K562 (cell line): Measurements from ENCODE around the gene BBC3.

ENCODE experiments used
- FOXM1 ChIP-seq, 2 experiments: fragments of 450-650 bp in 1 of 2; sonication (generic) in 1 of 2; formaldehyde crosslinking in 1 of 2; IDR thresholded peaks; 2 replicates each; pipeline versions ENCODE4 v1.6.1 to v1.9.0; 2017 to 2022; ENCODE audit warnings: low read depth in 2 of 2, mild to moderate bottlenecking in 2 of 2, missing genetic modification reagents in 1 of 2, moderate library complexity in 1 of 2
- SPI1 ChIP-seq: IDR thresholded peaks from 2 replicates; pipeline ENCODE4 v1.6.1; 2011; ENCODE audit warnings: low read depth, low read length, control low read depth, borderline replicate concordance
- TBL1XR1 ChIP-seq, 2 experiments: IDR thresholded peaks; 2 replicates each; pipeline ENCODE4 v1.6.1; 2012; ENCODE audit warnings: improper control_type of control experiment in 2 of 2, low read length in 2 of 2, mild to moderate bottlenecking in 1 of 2
- ZNF282 ChIP-seq: sonication (generic); formaldehyde crosslinking; IDR thresholded peaks from 2 replicates; pipeline ENCODE4 v1.8.1; 2023; ENCODE audit warnings: missing genetic modification reagents
- ZNF384 ChIP-seq: IDR thresholded peaks from 2 replicates; pipeline ENCODE4 v1.6.1; 2012; ENCODE audit warnings: low read depth, low read length, improper control_type of control experiment
- ZNF764 ChIP-seq: fragments of 250-450 bp; sonication (Bioruptor Pico); IDR thresholded peaks from 2 replicates; pipeline ENCODE4 v1.4.0; 2020; ENCODE audit warnings: low read depth, mild to moderate bottlenecking, moderate library complexity
- TF ChIP-seq, protein P1 (sequence below): sonication (generic); formaldehyde crosslinking; IDR thresholded peaks from 2 replicates; pipeline ENCODE4 v1.8.1; 2023; ENCODE audit warnings: mild to moderate bottlenecking, missing genetic modification reagents
- TF ChIP-seq, protein P2 (sequence below): fragments of 450-650 bp; IDR thresholded peaks from 2 replicates; pipeline ENCODE4 v1.6.1; 2014; ENCODE audit warnings: low read depth, mild to moderate bottlenecking, moderate library complexity, borderline replicate concordance

DNA sequence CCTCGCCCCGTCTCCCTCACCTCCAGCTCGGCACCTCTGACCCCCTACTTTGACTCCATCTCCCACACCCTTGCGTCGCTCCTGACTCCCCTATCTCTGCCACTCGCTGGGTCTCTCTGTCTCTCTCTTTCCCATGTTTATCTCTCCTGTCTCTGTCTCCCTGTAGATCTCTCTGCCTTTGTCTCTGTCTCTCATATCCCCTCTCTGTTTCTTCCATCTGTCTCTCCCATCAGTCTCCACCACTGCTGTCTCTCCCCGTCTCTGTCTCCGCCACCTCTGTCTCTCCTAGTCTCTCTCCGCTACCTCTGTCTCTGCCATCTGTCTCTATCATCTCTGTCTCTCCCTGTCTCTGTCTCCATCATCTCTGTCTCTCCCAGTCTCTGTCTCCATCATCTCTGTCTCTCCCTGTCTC, 12.4 kb upstream of the BBC3 start:
- no peak for TF ChIP-seq SPI1
- TF ChIP-seq ZNF384 = no peak
- TF ChIP-seq, protein P1, sequence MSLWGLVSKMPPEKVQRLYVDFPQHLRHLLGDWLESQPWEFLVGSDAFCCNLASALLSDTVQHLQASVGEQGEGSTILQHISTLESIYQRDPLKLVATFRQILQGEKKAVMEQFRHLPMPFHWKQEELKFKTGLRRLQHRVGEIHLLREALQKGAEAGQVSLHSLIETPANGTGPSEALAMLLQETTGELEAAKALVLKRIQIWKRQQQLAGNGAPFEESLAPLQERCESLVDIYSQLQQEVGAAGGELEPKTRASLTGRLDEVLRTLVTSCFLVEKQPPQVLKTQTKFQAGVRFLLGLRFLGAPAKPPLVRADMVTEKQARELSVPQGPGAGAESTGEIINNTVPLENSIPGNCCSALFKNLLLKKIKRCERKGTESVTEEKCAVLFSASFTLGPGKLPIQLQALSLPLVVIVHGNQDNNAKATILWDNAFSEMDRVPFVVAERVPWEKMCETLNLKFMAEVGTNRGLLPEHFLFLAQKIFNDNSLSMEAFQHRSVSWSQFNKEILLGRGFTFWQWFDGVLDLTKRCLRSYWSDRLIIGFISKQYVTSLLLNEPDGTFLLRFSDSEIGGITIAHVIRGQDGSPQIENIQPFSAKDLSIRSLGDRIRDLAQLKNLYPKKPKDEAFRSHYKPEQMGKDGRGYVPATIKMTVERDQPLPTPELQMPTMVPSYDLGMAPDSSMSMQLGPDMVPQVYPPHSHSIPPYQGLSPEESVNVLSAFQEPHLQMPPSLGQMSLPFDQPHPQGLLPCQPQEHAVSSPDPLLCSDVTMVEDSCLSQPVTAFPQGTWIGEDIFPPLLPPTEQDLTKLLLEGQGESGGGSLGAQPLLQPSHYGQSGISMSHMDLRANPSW = no peak
- TF ChIP-seq TBL1XR1 (IDR thresholded peaks at IDR 0.05; ENCODE audit: low read length in 2 of 2) = no peak
- TF ChIP-seq ZNF764 (CRISPR knock-in tag) = no peak
- TF ChIP-seq, protein P2, sequence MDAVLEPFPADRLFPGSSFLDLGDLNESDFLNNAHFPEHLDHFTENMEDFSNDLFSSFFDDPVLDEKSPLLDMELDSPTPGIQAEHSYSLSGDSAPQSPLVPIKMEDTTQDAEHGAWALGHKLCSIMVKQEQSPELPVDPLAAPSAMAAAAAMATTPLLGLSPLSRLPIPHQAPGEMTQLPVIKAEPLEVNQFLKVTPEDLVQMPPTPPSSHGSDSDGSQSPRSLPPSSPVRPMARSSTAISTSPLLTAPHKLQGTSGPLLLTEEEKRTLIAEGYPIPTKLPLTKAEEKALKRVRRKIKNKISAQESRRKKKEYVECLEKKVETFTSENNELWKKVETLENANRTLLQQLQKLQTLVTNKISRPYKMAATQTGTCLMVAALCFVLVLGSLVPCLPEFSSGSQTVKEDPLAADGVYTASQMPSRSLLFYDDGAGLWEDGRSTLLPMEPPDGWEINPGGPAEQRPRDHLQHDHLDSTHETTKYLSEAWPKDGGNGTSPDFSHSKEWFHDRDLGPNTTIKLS = no peak
- no peak for TF ChIP-seq ZNF282 (CRISPR knock-in tag)
- no peak for TF ChIP-seq FOXM1 (IDR thresholded peaks at IDR 0.05; ENCODE audit: low read depth)
- no peak for TF ChIP-seq FOXM1 (CRISPR knock-in tag; IDR thresholded peaks at IDR 0.05; ENCODE audit: low read depth)
